Kidney epithelial cell (primary cell): ENCODE measurements around the gene PPM1M. TPM values are rescaled to one million over a fixed set of nuclear protein-coding genes. Genes with fewer than 3 reads are reported as not detected.

Source experiments
- DNase-seq: peaks from one replicate; pipeline ENCODE4 v3.0.0-alpha.2; 2010; ENCODE audit warnings: low read depth
- H3K27me3 ChIP-seq: 2 replicates; pipeline ENCODE4 v1.6.0; 2011; ENCODE audit warnings: low read length; ENCODE audit not compliant: control insufficient read depth, insufficient read depth
- H3K36me3 ChIP-seq: 2 replicates; pipeline ENCODE4 v1.5.1; 2011; ENCODE audit warnings: low read length; ENCODE audit not compliant: control insufficient read depth, insufficient read depth
- H3K4me3 ChIP-seq: 2 replicates; pipeline ENCODE4 v1.5.1; 2011; ENCODE audit warnings: low read depth, mild to moderate bottlenecking, control low read depth, low read length
- CTCF ChIP-seq: IDR thresholded peaks from 2 replicates; pipeline ENCODE4 v1.5.1; 2011; ENCODE audit warnings: mild to moderate bottlenecking, moderate library complexity, low read length, control low read depth, inconsistent platforms; ENCODE audit not compliant: insufficient read depth, poor library complexity, severe bottlenecking
- total RNA-seq: library from RNA; depleted of rRNA; stranded (reverse); fragments of >200 nt; gene quantifications from 2 replicates; pipeline ENCODE4 v1.2.3, GENCODE V29; 2015

The PPM1M gene
- total RNA-seq, 1 donor from 2014 or later: 6.1 TPM

- H3K36me3 ChIP-seq: no peaks in the 10 kb centered on the region
- peak; percentile 62 for TF ChIP-seq CTCF
- no peak for DNase-seq
- no peak overlapping the region for H3K4me3 ChIP-seq
- no peaks in the 10 kb centered on the region for H3K27me3 ChIP-seq
These were observed 46.1 kb downstream of the PPM1M start for GRCh38 chr3:52291508-52292181.

DNA sequence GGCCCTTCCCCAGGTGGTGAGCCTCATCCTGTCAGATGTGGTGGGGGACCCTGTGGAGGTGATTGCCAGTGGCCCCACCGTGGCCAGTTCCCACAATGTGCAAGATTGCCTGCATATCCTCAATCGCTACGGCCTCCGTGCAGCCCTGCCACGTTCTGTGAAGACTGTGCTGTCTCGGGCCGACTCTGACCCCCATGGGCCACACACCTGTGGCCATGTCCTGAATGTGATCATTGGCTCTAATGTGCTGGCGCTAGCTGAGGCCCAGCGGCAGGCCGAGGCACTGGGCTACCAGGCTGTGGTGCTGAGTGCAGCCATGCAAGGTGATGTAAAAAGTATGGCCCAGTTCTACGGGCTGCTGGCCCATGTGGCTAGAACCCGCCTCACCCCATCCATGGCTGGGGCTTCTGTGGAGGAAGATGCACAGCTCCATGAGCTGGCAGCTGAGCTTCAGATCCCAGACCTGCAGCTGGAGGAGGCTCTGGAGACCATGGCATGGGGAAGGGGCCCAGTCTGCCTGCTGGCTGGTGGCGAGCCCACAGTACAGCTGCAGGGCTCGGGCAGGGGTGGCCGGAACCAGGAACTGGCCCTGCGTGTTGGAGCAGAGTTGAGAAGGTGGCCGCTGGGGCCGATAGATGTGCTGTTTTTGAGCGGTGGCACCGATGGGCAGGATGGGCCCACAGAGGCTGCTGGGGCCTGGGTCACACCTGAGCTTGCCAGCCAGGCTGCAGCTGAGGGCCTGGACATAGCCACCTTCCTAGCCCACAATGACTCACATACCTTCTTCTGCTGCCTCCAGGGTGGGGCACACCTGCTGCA is 46.9 kb downstream of the PPM1M start:
- Histone ChIP-seq H3K36me3 (no peaks in the 10 kb centered on the region), H3K27me3 (peaks cover 3% of the 10 kb centered on the region), H3K4me3 (no peak overlapping the region)
- TF ChIP-seq CTCF: no peak
- DNase-seq: no peak

DNA sequence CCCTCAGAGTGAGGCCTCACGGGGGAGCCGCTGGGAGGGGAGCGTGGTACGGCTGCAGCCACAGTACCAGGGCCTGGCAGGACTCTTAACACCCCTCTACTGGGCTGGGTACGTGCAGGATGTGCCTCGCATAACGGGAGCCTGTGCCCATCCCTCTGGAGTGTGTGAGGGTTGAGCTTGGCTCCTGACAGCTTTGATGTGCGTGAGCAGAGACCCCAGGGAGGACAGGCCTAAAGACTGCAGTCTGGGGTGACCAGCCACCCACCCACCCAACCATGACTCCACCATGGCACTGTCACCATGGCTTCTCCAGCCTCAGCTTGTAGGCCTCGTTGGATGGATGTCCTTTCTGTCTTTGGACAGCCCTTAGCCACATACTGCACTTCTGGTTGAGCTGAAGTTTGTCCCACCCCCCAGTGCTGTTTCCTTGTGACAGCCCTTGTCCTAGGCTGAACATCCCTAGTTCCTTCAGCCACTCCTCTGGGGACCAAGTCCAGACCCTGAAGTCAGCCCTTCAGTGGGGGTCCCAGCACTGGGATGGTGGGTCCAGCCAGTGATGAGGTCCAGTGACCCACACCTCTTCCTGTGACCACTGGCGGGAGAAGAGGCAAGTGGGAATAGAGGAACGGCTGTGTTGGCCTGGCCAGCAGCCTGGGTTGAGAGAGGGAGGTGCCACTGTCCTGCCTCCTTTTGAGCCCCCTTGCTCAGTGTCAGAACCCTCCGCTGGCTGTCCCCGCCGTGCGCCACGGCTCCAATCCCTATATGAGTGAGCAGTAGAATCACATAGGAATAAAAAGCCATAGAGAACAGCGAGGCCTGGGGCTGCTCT is 48.1 kb downstream of the PPM1M start:
- TF ChIP-seq CTCF: no peak
- H3K36me3 ChIP-seq: no peaks in the 10 kb centered on the region
- DNase-seq: no peak
- H3K4me3 ChIP-seq: no peak overlapping the region
- H3K27me3 ChIP-seq: peaks cover 15% of the 10 kb centered on the region

DNA sequence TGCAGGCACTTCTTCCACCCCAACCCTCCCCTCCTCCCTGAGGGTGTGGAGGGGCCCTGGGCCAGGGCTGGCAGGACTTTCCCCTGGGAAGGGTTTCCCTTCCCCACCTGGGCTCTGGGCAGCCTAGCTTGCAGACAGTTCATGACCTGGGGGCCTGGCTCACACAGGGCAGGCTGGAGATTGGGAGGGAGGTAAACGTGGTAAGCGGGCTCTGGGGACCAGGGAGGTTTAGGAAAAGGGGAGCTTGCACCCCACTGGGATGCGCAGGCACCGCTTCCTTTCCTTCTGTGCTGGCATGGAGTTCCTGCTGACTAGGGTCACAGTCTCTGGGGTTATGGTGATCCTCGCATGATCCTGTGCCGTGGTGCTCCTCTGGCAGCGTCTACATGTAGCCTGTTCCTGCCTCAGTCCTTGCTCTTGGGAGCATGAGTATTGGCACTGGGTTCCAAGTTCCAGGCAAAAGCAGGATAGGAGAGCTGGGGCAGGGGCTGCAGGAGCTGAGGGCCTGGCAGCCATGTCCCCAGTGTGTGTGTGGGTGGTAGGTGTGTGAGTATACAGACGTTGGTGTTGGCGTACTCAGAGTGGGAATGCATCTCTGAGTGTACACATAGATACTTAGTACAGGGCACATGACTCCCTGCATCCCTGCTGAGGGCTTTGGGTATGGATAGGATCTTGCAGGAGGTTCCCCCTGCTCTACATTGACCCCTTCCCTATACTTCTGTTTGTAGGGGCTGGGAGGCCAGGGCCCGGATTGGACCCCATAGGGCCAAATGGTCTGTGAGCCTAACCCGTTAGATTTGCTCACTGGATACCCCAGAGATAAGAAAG is 49.0 kb downstream of the PPM1M start:
- DNase-seq: no peak
- H3K36me3 ChIP-seq: no peaks in the 10 kb centered on the region
- no peak overlapping the region for H3K4me3 ChIP-seq
- peaks cover 23% of the 10 kb centered on the region for H3K27me3 ChIP-seq
- no peak for TF ChIP-seq CTCF

- TF ChIP-seq CTCF: no peak
- H3K4me3 ChIP-seq: no peak overlapping the region
- DNase-seq: no peak
- H3K36me3 ChIP-seq: no peaks in the 10 kb centered on the region
- peaks cover 23% of the 10 kb centered on the region for H3K27me3 ChIP-seq
These were observed 50.2 kb downstream of the PPM1M start for GRCh38 chr3:52295671-52296208.
